GM18867 (cell line): ENCODE measurements around the gene PGM2.
A peak's percentile ranks its signal among the peaks of the same experiment; 100 is the strongest.

Source experiments
- ATAC-seq: cut with Tn5 transposase; IDR thresholded peaks from one replicate; pipeline ENCODE4 v1.9.1; 2021; ENCODE audit warnings: mild to moderate bottlenecking, moderate library complexity; ENCODE audit not compliant: unreplicated experiment

The PGM2 gene

GRCh38 chr4:37860266-37860665 is 33.8 kb downstream of the PGM2 start:
- no peak for ATAC-seq

GRCh38 chr4:37862961-37863360 is 36.5 kb downstream of the PGM2 start:
- ATAC-seq, result no peak

GRCh38 chr4:37864786-37865185 is 38.3 kb downstream of the PGM2 start:
- no peak for ATAC-seq

GRCh38 chr4:37865450-37865849 is 39.0 kb downstream of the PGM2 start:
- ATAC-seq, result no peak

GRCh38 chr4:37867102-37867501 is 40.6 kb downstream of the PGM2 start:
- no peak for ATAC-seq

- ATAC-seq, result no peak
Measured at GRCh38 chr4:37868238-37868637, 41.8 kb downstream of the PGM2 start.

GRCh38 chr4:37872310-37872988 is 46.0 kb downstream of the PGM2 start:
- ATAC-seq, result peak; percentile 42

GRCh38 chr4:37873386-37873785 is 46.9 kb downstream of the PGM2 start:
- ATAC-seq, result no peak

GRCh38 chr4:37876156-37876555 is 49.7 kb downstream of the PGM2 start:
- no peak for ATAC-seq

GRCh38 chr4:37879365-37879764 is 52.9 kb downstream of the PGM2 start:
- no peak for ATAC-seq

GRCh38 chr4:37881811-37882210 is 55.3 kb downstream of the PGM2 start:
- ATAC-seq, result no peak

- no peak for ATAC-seq
Measured at GRCh38 chr4:37882665-37883296, 56.3 kb downstream of the PGM2 start.

GRCh38 chr4:37884855-37885487 is 58.5 kb downstream of the PGM2 start:
- ATAC-seq, result no peak

- ATAC-seq, result no peak
Measured at GRCh38 chr4:37885496-37885895, 59.0 kb downstream of the PGM2 start.

- ATAC-seq, result peak; percentile 14
Measured at GRCh38 chr4:37889849-37890800, 63.6 kb downstream of the PGM2 start.

GRCh38 chr4:37890801-37891259 is 64.3 kb downstream of the PGM2 start, which contains the start of gene TBC1D1:
TSS of gene TBC1D1 (plus strand) at chr4:37891084. CDS start at chr4:37902096, 11,012 bp downstream.
- ATAC-seq, result peak; percentile 27

- peak; percentile 61 for ATAC-seq
Measured at GRCh38 chr4:37891260-37892159, 65.0 kb downstream of the PGM2 start.

GRCh38 chr4:37892641-37893040 is 66.2 kb downstream of the PGM2 start:
- peak; percentile 54 for ATAC-seq

- ATAC-seq, result no peak
Measured at GRCh38 chr4:37893164-37893563, 66.7 kb downstream of the PGM2 start.

GRCh38 chr4:37895271-37895670 is 68.8 kb downstream of the PGM2 start:
- ATAC-seq, result no peak
